ENCODE measurements around the gene CASZ1.

CASZ1 gene

GRCh38 chr1:10718083-10718415, 78.4 kb downstream of the CASZ1 start:
- Histone ChIP-seq H3K27ac (ENCODE audit: low read length) (no peak overlapping the region), H3K9me3 (ENCODE audit: control insufficient read depth in 1 of 2, low read length in 2 of 2) (no peaks in the 10 kb centered on the region), H3K4me3 (ENCODE audit: low read depth in 1 of 2, low read length in 2 of 2) (no peak overlapping the region), H3K4me1 (ENCODE audit: control insufficient read depth in 1 of 2, insufficient read depth in 2 of 2, low read length in 2 of 2) (peaks cover 0 to 14% of the 10 kb centered on the region in 2 donors), H3K36me3 (ENCODE audit: control insufficient read depth in 1 of 2, insufficient read depth in 2 of 2, low read length in 2 of 2) (no peaks in the 10 kb centered on the region), H3K27me3 (ENCODE audit: low read depth, low read length) (no peaks in the 10 kb centered on the region)

DNA sequence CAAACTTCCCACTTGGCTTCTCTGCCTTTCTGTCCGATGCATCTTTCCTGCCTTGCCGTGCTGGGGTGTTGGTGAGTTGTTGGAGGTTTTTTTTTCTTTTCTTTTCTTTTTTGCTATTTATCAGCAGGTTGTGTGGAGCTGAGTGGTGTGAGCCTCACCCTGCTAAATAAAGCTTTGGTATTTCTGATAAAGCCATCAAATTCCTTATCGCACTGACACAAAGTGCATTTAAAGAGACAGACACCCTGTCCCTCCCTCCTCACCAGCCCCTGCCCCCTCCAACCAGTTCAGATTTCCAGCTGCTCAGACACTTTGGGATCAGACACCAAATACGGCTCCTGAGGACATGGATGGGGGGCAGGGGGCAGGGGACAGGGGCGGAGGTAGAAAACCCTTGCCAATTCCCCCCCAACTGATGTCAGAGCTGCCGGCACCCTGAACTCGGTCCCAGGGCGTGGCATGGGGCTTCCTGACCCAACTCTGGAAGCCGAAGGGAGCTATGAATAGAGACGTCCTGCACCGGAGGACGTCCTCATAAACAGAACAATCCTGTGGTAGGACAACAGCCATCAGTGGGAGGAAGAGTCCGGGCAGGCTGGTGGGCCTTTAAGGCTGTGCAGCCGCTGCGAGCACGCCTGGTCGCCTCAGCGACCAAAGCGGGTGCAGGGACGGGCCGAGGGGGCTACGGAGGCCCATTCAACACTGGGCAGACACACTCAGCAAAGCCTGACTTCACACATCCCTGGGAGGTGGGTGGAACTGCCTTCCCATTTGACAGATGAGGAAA, 79.0 kb downstream of the CASZ1 start:
- H3K27ac ChIP-seq (ENCODE audit: low read length): no peak overlapping the region

GRCh38 chr1:10716840-10717239, 79.6 kb downstream of the CASZ1 start:
- Histone ChIP-seq H3K4me1 (ENCODE audit: control insufficient read depth in 1 of 2, insufficient read depth in 2 of 2, low read length in 2 of 2) (peaks cover 0 to 18% of the 10 kb centered on the region in 2 donors), H3K9me3 (ENCODE audit: control insufficient read depth in 1 of 2, low read length in 2 of 2) (no peaks in the 10 kb centered on the region), H3K4me3 (ENCODE audit: low read depth in 1 of 2, low read length in 2 of 2) (no peak overlapping the region), H3K27me3 (ENCODE audit: low read depth, low read length) (no peaks in the 10 kb centered on the region), H3K27ac (ENCODE audit: low read length) (no peak overlapping the region), H3K36me3 (ENCODE audit: control insufficient read depth in 1 of 2, insufficient read depth in 2 of 2, low read length in 2 of 2) (no peaks in the 10 kb centered on the region)

More for the DNA sequence above, 79.0 kb downstream of the CASZ1 start:
- H3K36me3 ChIP-seq (ENCODE audit: control insufficient read depth in 1 of 2, insufficient read depth in 2 of 2, low read length in 2 of 2): no peaks in the 10 kb centered on the region
- no peak overlapping the region for H3K4me3 ChIP-seq (ENCODE audit: low read depth in 1 of 2, low read length in 2 of 2)
- H3K4me1 ChIP-seq (ENCODE audit: control insufficient read depth in 1 of 2, insufficient read depth in 2 of 2, low read length in 2 of 2): peaks cover 0 to 18% of the 10 kb centered on the region in 2 donors
- no peaks in the 10 kb centered on the region for H3K27me3 ChIP-seq (ENCODE audit: low read depth, low read length)
- no peaks in the 10 kb centered on the region for H3K9me3 ChIP-seq (ENCODE audit: control insufficient read depth in 1 of 2, low read length in 2 of 2)

- H3K9me3 ChIP-seq (ENCODE audit: control insufficient read depth in 1 of 2, low read length in 2 of 2): no peaks in the 10 kb centered on the region
- peaks cover 0 to 18% of the 10 kb centered on the region in 2 donors for H3K4me1 ChIP-seq (ENCODE audit: control insufficient read depth in 1 of 2, insufficient read depth in 2 of 2, low read length in 2 of 2)
- no peaks in the 10 kb centered on the region for H3K36me3 ChIP-seq (ENCODE audit: control insufficient read depth in 1 of 2, insufficient read depth in 2 of 2, low read length in 2 of 2)
- no peak overlapping the region for H3K27ac ChIP-seq (ENCODE audit: low read length)
- H3K4me3 ChIP-seq (ENCODE audit: low read depth in 1 of 2, low read length in 2 of 2): no peak overlapping the region
- no peaks in the 10 kb centered on the region for H3K27me3 ChIP-seq (ENCODE audit: low read depth, low read length)
Observed at GRCh38 chr1:10714337-10715114, 81.9 kb downstream of the CASZ1 start.

GRCh38 chr1:10713614-10714013, 82.8 kb downstream of the CASZ1 start:
- peaks cover 0 to 18% of the 10 kb centered on the region in 2 donors for H3K4me1 ChIP-seq (ENCODE audit: control insufficient read depth in 1 of 2, insufficient read depth in 2 of 2, low read length in 2 of 2)
- H3K27ac ChIP-seq (ENCODE audit: low read length): no peak overlapping the region
- H3K4me3 ChIP-seq (ENCODE audit: low read depth in 1 of 2, low read length in 2 of 2): no peak overlapping the region
- H3K9me3 ChIP-seq (ENCODE audit: control insufficient read depth in 1 of 2, low read length in 2 of 2): no peaks in the 10 kb centered on the region
- H3K36me3 ChIP-seq (ENCODE audit: control insufficient read depth in 1 of 2, insufficient read depth in 2 of 2, low read length in 2 of 2): no peaks in the 10 kb centered on the region
- no peaks in the 10 kb centered on the region for H3K27me3 ChIP-seq (ENCODE audit: low read depth, low read length)

DNA sequence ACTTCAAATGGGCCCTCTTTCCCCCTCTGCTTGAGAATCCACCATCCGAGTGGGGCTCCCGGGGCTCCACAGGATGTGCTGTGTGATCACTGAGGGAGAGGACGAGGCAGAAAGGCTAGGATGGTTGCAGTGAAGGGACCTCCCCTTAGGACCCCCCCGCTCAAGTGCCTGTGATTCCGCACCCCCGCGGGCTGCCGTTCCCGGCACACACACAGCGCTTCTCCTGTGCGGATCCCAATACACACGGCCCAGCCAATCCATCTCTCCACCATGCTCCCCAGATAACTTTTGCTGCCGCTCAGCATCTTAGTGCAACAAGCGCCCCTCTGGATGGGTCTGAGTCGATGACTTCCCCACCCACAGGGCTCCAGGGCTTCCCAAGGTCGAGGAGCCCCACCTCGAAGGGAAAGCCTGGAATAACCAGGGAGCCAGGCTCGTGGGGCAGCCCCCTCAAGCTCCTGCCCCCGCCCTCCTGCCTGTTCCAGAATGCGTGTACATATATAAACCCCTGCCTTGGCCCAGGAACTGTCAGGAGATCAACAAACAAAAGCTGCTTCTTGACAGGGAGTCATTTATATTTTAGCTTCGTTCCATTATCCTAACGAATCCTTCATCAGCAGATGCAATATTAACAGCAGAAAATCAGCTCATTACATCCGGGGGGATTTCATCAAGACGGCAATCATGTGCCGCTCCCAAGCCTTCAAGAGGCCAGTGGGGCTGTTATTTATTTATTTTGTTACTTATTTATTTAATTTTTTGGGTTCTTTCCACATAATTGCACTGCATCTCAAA, 83.7 kb downstream of the CASZ1 start:
- Histone ChIP-seq H3K27ac (ENCODE audit: low read length) (no peak overlapping the region), H3K4me3 (ENCODE audit: low read depth in 1 of 2, low read length in 2 of 2) (no peak overlapping the region), H3K9me3 (ENCODE audit: control insufficient read depth in 1 of 2, low read length in 2 of 2) (no peaks in the 10 kb centered on the region), H3K4me1 (ENCODE audit: control insufficient read depth in 1 of 2, insufficient read depth in 2 of 2, low read length in 2 of 2) (peaks cover 0 to 18% of the 10 kb centered on the region in 2 donors), H3K27me3 (ENCODE audit: low read depth, low read length) (no peaks in the 10 kb centered on the region), H3K36me3 (ENCODE audit: control insufficient read depth in 1 of 2, insufficient read depth in 2 of 2, low read length in 2 of 2) (no peaks in the 10 kb centered on the region)

DNA sequence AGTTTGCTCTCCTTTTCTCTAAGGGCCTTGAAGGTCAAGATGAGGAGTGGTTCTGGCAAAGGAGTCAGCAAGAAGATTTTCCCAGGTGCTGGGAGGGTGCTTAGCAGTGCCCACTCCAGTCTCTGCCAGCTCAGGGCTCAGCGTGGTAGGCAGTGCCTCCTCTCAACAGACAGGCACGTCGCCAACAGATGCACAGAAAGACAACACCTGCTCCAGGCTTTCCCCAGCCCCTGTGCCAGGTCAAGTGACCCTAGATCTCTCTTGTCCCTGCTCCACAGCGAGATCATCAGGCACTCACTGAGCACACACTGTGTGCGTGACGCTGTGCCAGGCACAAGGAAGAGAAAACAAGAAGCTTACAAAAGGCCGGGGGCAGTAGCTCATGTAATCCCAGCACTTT, 86.0 kb downstream of the CASZ1 start:
- no peaks in the 10 kb centered on the region for H3K27me3 ChIP-seq (ENCODE audit: low read depth, low read length)
- no peak overlapping the region for H3K27ac ChIP-seq (ENCODE audit: low read length)
- no peak overlapping the region for H3K4me3 ChIP-seq (ENCODE audit: low read depth in 1 of 2, low read length in 2 of 2)
- H3K9me3 ChIP-seq (ENCODE audit: control insufficient read depth in 1 of 2, low read length in 2 of 2): no peaks in the 10 kb centered on the region
- H3K36me3 ChIP-seq (ENCODE audit: control insufficient read depth in 1 of 2, insufficient read depth in 2 of 2, low read length in 2 of 2): no peaks in the 10 kb centered on the region
- peaks cover 0 to 17% of the 10 kb centered on the region in 2 donors for H3K4me1 ChIP-seq (ENCODE audit: control insufficient read depth in 1 of 2, insufficient read depth in 2 of 2, low read length in 2 of 2)

DNA sequence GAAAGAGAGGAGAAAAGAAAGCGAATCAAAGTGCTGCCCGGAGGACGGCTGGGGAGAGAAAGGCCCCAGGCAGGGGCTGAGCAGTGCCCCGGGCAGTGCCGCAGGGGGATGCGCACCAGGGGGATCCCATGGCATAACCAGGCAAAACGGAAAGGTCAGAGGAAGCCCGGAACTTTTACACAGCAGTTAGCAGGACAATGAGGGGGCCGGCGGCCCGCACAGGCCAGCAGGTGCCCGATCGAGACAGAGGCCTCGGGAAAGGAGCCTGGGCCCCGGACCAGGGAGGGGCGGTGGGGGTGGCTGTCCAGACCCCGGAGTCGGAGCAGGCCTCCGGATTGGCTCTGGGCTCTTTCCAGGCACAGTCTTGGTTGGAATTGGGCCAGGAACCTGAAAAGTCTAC, 86.8 kb downstream of the CASZ1 start:
- H3K4me1 ChIP-seq (ENCODE audit: control insufficient read depth in 1 of 2, insufficient read depth in 2 of 2, low read length in 2 of 2): peaks cover 0 to 13% of the 10 kb centered on the region in 2 donors
- no peak overlapping the region for H3K27ac ChIP-seq (ENCODE audit: low read length)

DNA sequence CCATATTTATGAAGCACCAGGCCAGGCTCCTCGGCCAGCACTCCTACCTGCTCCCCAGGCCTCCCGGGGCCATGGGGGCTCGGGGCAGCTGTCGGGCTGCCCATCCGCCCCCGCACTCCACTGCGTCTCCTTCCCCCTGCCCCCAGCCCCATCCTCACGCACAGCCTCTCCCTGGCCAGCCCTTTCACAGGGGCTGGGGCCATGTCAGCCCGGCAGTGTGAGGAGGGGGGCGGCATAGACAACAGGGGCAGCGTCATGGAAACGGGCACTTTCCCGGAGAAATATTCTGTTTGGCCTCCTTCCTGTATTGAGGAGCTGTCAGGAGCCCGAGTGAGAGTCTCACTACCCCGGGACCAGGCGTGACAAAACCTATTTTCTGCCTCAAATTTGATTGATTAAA, 87.3 kb downstream of the CASZ1 start:
- H3K4me1 ChIP-seq (ENCODE audit: control insufficient read depth in 1 of 2, insufficient read depth in 2 of 2, low read length in 2 of 2): peaks cover 0 to 13% of the 10 kb centered on the region in 2 donors
- H3K4me3 ChIP-seq (ENCODE audit: low read depth in 1 of 2, low read length in 2 of 2): no peak overlapping the region
- no peaks in the 10 kb centered on the region for H3K27me3 ChIP-seq (ENCODE audit: low read depth, low read length)
- no peaks in the 10 kb centered on the region for H3K9me3 ChIP-seq (ENCODE audit: control insufficient read depth in 1 of 2, low read length in 2 of 2)
- H3K27ac ChIP-seq (ENCODE audit: low read length): no peak overlapping the region
- no peaks in the 10 kb centered on the region for H3K36me3 ChIP-seq (ENCODE audit: control insufficient read depth in 1 of 2, insufficient read depth in 2 of 2, low read length in 2 of 2)

More for the DNA sequence above, 86.8 kb downstream of the CASZ1 start:
- H3K9me3 ChIP-seq (ENCODE audit: control insufficient read depth in 1 of 2, low read length in 2 of 2): no peaks in the 10 kb centered on the region
- H3K27me3 ChIP-seq (ENCODE audit: low read depth, low read length): no peaks in the 10 kb centered on the region
- H3K4me3 ChIP-seq (ENCODE audit: low read depth in 1 of 2, low read length in 2 of 2): no peak overlapping the region
- no peaks in the 10 kb centered on the region for H3K36me3 ChIP-seq (ENCODE audit: control insufficient read depth in 1 of 2, insufficient read depth in 2 of 2, low read length in 2 of 2)

- no peak overlapping the region for H3K27ac ChIP-seq (ENCODE audit: low read length)
- no peaks in the 10 kb centered on the region for H3K27me3 ChIP-seq (ENCODE audit: low read depth, low read length)
- H3K9me3 ChIP-seq (ENCODE audit: control insufficient read depth in 1 of 2, low read length in 2 of 2): no peaks in the 10 kb centered on the region
- peaks cover 0 to 13% of the 10 kb centered on the region in 2 donors for H3K4me1 ChIP-seq (ENCODE audit: control insufficient read depth in 1 of 2, insufficient read depth in 2 of 2, low read length in 2 of 2)
- no peaks in the 10 kb centered on the region for H3K36me3 ChIP-seq (ENCODE audit: control insufficient read depth in 1 of 2, insufficient read depth in 2 of 2, low read length in 2 of 2)
- H3K4me3 ChIP-seq (ENCODE audit: low read depth in 1 of 2, low read length in 2 of 2): no peak overlapping the region
Observed at GRCh38 chr1:10708757-10709156, 87.7 kb downstream of the CASZ1 start.

- Histone ChIP-seq H3K36me3 (ENCODE audit: control insufficient read depth in 1 of 2, insufficient read depth in 2 of 2, low read length in 2 of 2) (no peaks in the 10 kb centered on the region), H3K9me3 (ENCODE audit: control insufficient read depth in 1 of 2, low read length in 2 of 2) (no peaks in the 10 kb centered on the region), H3K4me1 (ENCODE audit: control insufficient read depth in 1 of 2, insufficient read depth in 2 of 2, low read length in 2 of 2) (peaks cover 0 to 3% of the 10 kb centered on the region in 2 donors), H3K4me3 (ENCODE audit: low read depth in 1 of 2, low read length in 2 of 2) (no peak overlapping the region), H3K27ac (ENCODE audit: low read length) (no peak overlapping the region), H3K27me3 (ENCODE audit: low read depth, low read length) (no peaks in the 10 kb centered on the region)
Observed at GRCh38 chr1:10707208-10707607, 89.2 kb downstream of the CASZ1 start.

All from muscle layer of duodenum (tissue), 2 donors.